K562 (cell line): ENCODE results near the gene OTOP3. TPM values are rescaled to one million over a fixed set of nuclear protein-coding genes. Genes with fewer than 3 reads are reported as not detected.

ENCODE experiments used
- ATAC-seq: fragments of 200-7000 bp; cut with Tn5 transposase; 3 replicates; pipeline ENCODE4 v1.9.1; 2020; ENCODE audit warnings: moderate library complexity
- BruUV-seq: library from RNA; stranded (reverse); fragments of 400-500 nt; replicated peaks from 2 replicates; lab custom pipeline; 2021; lab: Mats Ljungman, UMichigan
- CTCF ChIA-PET: fragments of 300-600 bp; formaldehyde crosslinking; extraction: SDS; loops from one replicate; lab custom pipeline; 2021; ENCODE audit warnings: low intra/inter-chr PET ratio; lab: Yijun Ruan, JAX
- POLR2A ChIA-PET: fragments of 300-600, 350-650 bp; sonication (Branson Sonifier 250); formaldehyde crosslinking; extraction: SDS; loops from one replicate; lab custom pipeline; 2021; ENCODE audit warnings: antibody characterized with exemption, inconsistent platforms; lab: Yijun Ruan, JAX
- DNase-seq, 4 experiments: peaks; one replicate each; pipeline versions ENCODE4 v3.0.0 to v3.0.0-alpha.2; 2011 to 2018; ENCODE audit warnings: low spot score in 3 of 4, mixed read lengths in 3 of 4; ENCODE audit errors: extremely low read depth in 1 of 4
- FAIRE-seq: peaks from 2 replicates; lab custom pipeline; 2011; peaks lifted over from hg19 to GRCh38; lab: Jason Lieb, UNC
- H2AFZ ChIP-seq: 2 replicates; pipeline ENCODE4 v1.6.0; 2011; ENCODE audit warnings: low read depth, low read length, control low read depth, inconsistent platforms
- H3K27ac ChIP-seq: fragments of 200-600 bp; 3 replicates; pipeline ENCODE4 v1.8.0; 2011; ENCODE audit warnings: low read depth, mild to moderate bottlenecking, control low read depth, inconsistent platforms, low read length, moderate library complexity, mixed read lengths; ENCODE audit errors: extremely low read depth
- H3K27me3 ChIP-seq, 2 experiments: fragments of 300-600 bp in 1 of 2; 2 replicates in 1 of 2; 3 replicates in 1 of 2; pipeline versions ENCODE4 v1.6.0 to v1.8.0; 2011; ENCODE audit warnings: inconsistent platforms in 2 of 2, low read length in 2 of 2, mild to moderate bottlenecking in 1 of 2, mixed read lengths in 1 of 2, moderate library complexity in 1 of 2; ENCODE audit not compliant: control insufficient read depth in 2 of 2, insufficient read depth in 2 of 2
- H3K36me3 ChIP-seq: fragments of 300-600 bp; 3 replicates; pipeline ENCODE4 v1.8.0; 2011; ENCODE audit warnings: mild to moderate bottlenecking, low read length, inconsistent platforms; ENCODE audit not compliant: control insufficient read depth, insufficient read depth
- H3K4me1 ChIP-seq, 2 experiments: fragments of 200-600 bp in 1 of 2; replicated peaks in 1 of 2; 2 replicates in 1 of 2; 3 replicates in 1 of 2; pipeline versions ENCODE4 v1.5.1 to v1.8.0; 2011; ENCODE audit warnings: inconsistent platforms in 2 of 2, low read length in 2 of 2, mild to moderate bottlenecking in 1 of 2, mixed read lengths in 1 of 2, moderate library complexity in 1 of 2; ENCODE audit not compliant: control insufficient read depth in 2 of 2, insufficient read depth in 2 of 2
- H3K4me2 ChIP-seq: 2 replicates; pipeline ENCODE4 v1.6.1; 2011; ENCODE audit warnings: low read length, control low read depth, inconsistent platforms, mixed read lengths; ENCODE audit not compliant: insufficient read depth
- H3K4me3 ChIP-seq: fragments of 200-600 bp; sonication (generic), shearing (Covaris generic); 2 replicates; pipeline ENCODE4 v1.5.1; 2016; ENCODE audit warnings: control low read depth, inconsistent platforms
- H3K79me2 ChIP-seq: fragments of 200-600 bp; 3 replicates; pipeline ENCODE4 v1.8.0; 2011; ENCODE audit warnings: low read length, inconsistent platforms; ENCODE audit not compliant: control insufficient read depth, insufficient read depth
- H3K9ac ChIP-seq, 2 experiments: 2 replicates each; pipeline versions ENCODE4 v1.6.0 to v1.6.1; 2011; ENCODE audit warnings: low read depth in 2 of 2, low read length in 2 of 2, control low read depth in 1 of 2, inconsistent platforms in 1 of 2, mild to moderate bottlenecking in 1 of 2, mixed read lengths in 1 of 2; ENCODE audit not compliant: insufficient read depth in 1 of 2
- H3K9me1 ChIP-seq: one replicate; pipeline ENCODE4 v1.6.0; 2011; ENCODE audit warnings: inconsistent platforms, mild to moderate bottlenecking, low read length, moderate library complexity; ENCODE audit not compliant: control insufficient read depth, insufficient read depth
- H3K9me3 ChIP-seq: replicated peaks from 2 replicates; pipeline ENCODE4 v1.5.1; 2011; ENCODE audit warnings: low read depth, low read length, inconsistent platforms; ENCODE audit not compliant: control insufficient read depth, insufficient read depth
- H4K20me1 ChIP-seq: replicated peaks from 2 replicates; pipeline ENCODE4 v1.6.1; 2011; ENCODE audit warnings: low read length, inconsistent platforms, mixed read lengths; ENCODE audit not compliant: control insufficient read depth, insufficient read depth
- FOXP4 ChIP-seq: sonication (generic); formaldehyde crosslinking; IDR thresholded peaks from 2 replicates; pipeline ENCODE4 v1.8.0; 2022; ENCODE audit warnings: mild to moderate bottlenecking, missing genetic modification reagents, borderline replicate concordance
- KLF1 ChIP-seq: fragments of 450-650 bp; IDR thresholded peaks from 2 replicates; pipeline ENCODE4 v1.6.1; 2016; ENCODE audit warnings: missing genetic modification characterization, missing compliant biosample characterization
- MECOM ChIP-seq: fragments of 250-450 bp; sonication (Bioruptor Pico); IDR thresholded peaks from 2 replicates; pipeline ENCODE4 v1.8.0; 2022; ENCODE audit warnings: inconsistent platforms
- NCOA2 ChIP-seq, 2 experiments: fragments of 450-650 bp; IDR thresholded peaks; 2 replicates each; pipeline ENCODE4 v1.6.1; 2018; ENCODE audit warnings: mild to moderate bottlenecking in 2 of 2, moderate library complexity in 1 of 2; ENCODE audit not compliant: partially characterized antibody in 2 of 2
- SPI1 ChIP-seq: IDR thresholded peaks from 2 replicates; pipeline ENCODE4 v1.6.1; 2011; ENCODE audit warnings: low read depth, low read length, control low read depth, borderline replicate concordance
- ZFP1 ChIP-seq: fragments of 450-650 bp; formaldehyde crosslinking; IDR thresholded peaks from 2 replicates; pipeline ENCODE4 v1.4.0; 2020; ENCODE audit warnings: mild to moderate bottlenecking, mixed read lengths
- ZNF280A ChIP-seq: fragments of 450-650 bp; IDR thresholded peaks from 2 replicates; pipeline ENCODE4 v1.6.1; 2018; ENCODE audit warnings: mild to moderate bottlenecking, low read depth; ENCODE audit not compliant: partially characterized antibody
- WGBS: fragments of 100-300 bp; shearing (Covaris generic); methylation state at CpG from one replicate; pipeline ENCODE4 v1.1.6; 2016; ENCODE audit warnings: low coverage, mixed read lengths; ENCODE audit not compliant: insufficient coverage; ENCODE audit errors: missing lambda C conversion rate; 5-methylcytosine and 5-hydroxymethylcytosine counted together
- in situ Hi-C: fragments of 300-500 bp; cut with MboI; formaldehyde crosslinking; loops from 4 replicates; pipeline ENCODE4 v1.15.0; 2018; ENCODE audit warnings: inconsistent platforms, mixed read lengths
- intact Hi-C: fragments of 100-400 bp; cut with micrococcal nuclease; formaldehyde crosslinking; loops from 2 replicates; pipeline ENCODE4 v1.14.2; 2022
- polyA plus RNA-seq, 8 experiments: library from polyadenylated mRNA; depleted of rRNA in 4 of 8; stranded (reverse) in 5 of 8; unstranded in 3 of 8; fragments of >200 nt; fragmentation: Nextera tagmentation in 2 of 8; fragmentation: Illumina TruSeq in 1 of 8; extraction: Ambion mirVana in 2 of 8; extraction: Trizol in 1 of 8; gene quantifications; 2 replicates each; pipeline versions ENCODE4 v1.2.1 to v1.2.3, GENCODE V29; 2011 to 2014; ENCODE audit warnings: inconsistent platforms in 1 of 8, missing spikeins in 1 of 8
- total RNA-seq, 7 experiments: library from RNA; depleted of rRNA in 6 of 7; stranded (reverse); fragments of >200 nt in 6 of 7; fragmentation: Illumina TruSeq in 2 of 7; extraction: Trizol in 2 of 7; gene quantifications; 2 replicates each; pipeline versions ENCODE4 v1.2.1 to v1.2.3, GENCODE V29; 2011 to 2021; ENCODE audit warnings: low replicate concordance in 1 of 7
- TF ChIP-seq, protein P1 (sequence below): fragments of 250-450 bp; sonication (Bioruptor Pico); IDR thresholded peaks from 2 replicates; pipeline ENCODE4 v1.6.1; 2021; ENCODE audit warnings: mild to moderate bottlenecking
- TF ChIP-seq, protein P2 (sequence below): fragments of 250-450 bp; sonication (Bioruptor Pico); IDR thresholded peaks from 2 replicates; pipeline ENCODE4 v1.4.0; 2020
- TF ChIP-seq, protein P3 (sequence below): fragments of 250-450 bp; sonication (Bioruptor Pico); IDR thresholded peaks from 2 replicates; pipeline ENCODE4 v1.5.0; 2021
- TF ChIP-seq, protein P4 (sequence below): sonication (generic); formaldehyde crosslinking; IDR thresholded peaks from 2 replicates; pipeline ENCODE4 v1.8.0; 2023; ENCODE audit warnings: mild to moderate bottlenecking, missing genetic modification reagents

The OTOP3 gene
- total and polyA plus RNA-seq, 9 of the 15 experiments (the other 6 are each of a cell fraction or from before 2014, with no cell fraction given), result not detected

GRCh38 chr17:74964246-74964761, 28.6 kb downstream of the OTOP3 start:
- ATAC-seq (no peak), FAIRE-seq (no peak), DNase-seq (no peak)
- 55% methylated on average over 8 of the region's 12 CpGs for WGBS
- no peak overlapping the region for H3K4me3 ChIP-seq
- 0 out of 4 replicates have a peak overlapping the region, but pooled peaks of 1 of the 2 experiments have one; percentile 50 for H3K9ac ChIP-seq
- peaks cover 10 to 38% of the 10 kb centered on the region in 2 experiments; a peak in 4 of 5 replicates for H3K4me1 ChIP-seq
- no peak overlapping the region for H3K4me2 ChIP-seq
- H3K36me3 ChIP-seq, result no peaks in the 10 kb centered on the region
- no peaks in the 10 kb centered on the region for H3K9me3 ChIP-seq
- in situ Hi-C loops (loop anchor here (5.0 kb wide), 1 partner anchor 148 kb away; no protein-coding TSS in a partner anchor), intact Hi-C loops (loop anchor here (5.0 kb wide), 1 partner anchor 148 kb away; no protein-coding TSS in a partner anchor)
- H3K27me3 ChIP-seq, result no peaks in the 10 kb centered on the region
- no TSS peak for BruUV-seq
- H2AFZ ChIP-seq, result no peak overlapping the region
- H4K20me1 ChIP-seq, result no peaks in the 10 kb centered on the region
- no peak overlapping the region for H3K27ac ChIP-seq
- H3K9me1 ChIP-seq, result no peaks in the 10 kb centered on the region
- POLR2A ChIA-PET, result interaction anchor here (0.5 to 2.9 kb wide), 9 partner anchors 8 to 217 kb away, joined by 3 to 9 read pairs (median 4); partner anchors contain the start of genes HID1 and MRPL58
- no peaks in the 10 kb centered on the region for H3K79me2 ChIP-seq
- CTCF ChIA-PET, result interaction anchor here (0.9 kb wide), 1 partner anchor 237 kb away, joined by 4 read pairs; no protein-coding TSS in a partner anchor
- TF ChIP-seq KLF1 (tag), result no peak
- no peak for TF ChIP-seq MECOM (CRISPR knock-in tag)
- TF ChIP-seq, protein P1, sequence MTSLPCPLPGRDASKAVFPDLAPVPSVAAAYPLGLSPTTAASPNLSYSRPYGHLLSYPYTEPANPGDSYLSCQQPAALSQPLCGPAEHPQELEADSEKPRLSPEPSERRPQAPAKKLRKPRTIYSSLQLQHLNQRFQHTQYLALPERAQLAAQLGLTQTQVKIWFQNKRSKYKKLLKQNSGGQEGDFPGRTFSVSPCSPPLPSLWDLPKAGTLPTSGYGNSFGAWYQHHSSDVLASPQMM (CRISPR knock-in tag), result no peak
- TF ChIP-seq, protein P2, sequence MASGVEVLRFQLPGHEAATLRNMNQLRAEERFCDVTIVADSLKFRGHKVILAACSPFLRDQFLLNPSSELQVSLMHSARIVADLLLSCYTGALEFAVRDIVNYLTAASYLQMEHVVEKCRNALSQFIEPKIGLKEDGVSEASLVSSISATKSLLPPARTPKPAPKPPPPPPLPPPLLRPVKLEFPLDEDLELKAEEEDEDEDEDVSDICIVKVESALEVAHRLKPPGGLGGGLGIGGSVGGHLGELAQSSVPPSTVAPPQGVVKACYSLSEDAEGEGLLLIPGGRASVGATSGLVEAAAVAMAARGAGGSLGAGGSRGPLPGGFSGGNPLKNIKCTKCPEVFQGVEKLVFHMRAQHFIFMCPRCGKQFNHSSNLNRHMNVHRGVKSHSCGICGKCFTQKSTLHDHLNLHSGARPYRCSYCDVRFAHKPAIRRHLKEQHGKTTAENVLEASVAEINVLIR (CRISPR knock-in tag), result no peak
- TF ChIP-seq, protein P3, sequence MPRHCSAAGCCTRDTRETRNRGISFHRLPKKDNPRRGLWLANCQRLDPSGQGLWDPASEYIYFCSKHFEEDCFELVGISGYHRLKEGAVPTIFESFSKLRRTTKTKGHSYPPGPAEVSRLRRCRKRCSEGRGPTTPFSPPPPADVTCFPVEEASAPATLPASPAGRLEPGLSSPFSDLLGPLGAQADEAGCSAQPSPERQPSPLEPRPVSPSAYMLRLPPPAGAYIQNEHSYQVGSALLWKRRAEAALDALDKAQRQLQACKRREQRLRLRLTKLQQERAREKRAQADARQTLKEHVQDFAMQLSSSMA (CRISPR knock-in tag), result no peak
- TF ChIP-seq NCOA2 (IDR thresholded peaks at IDR 0.05; ENCODE audit: partially characterized antibody in 2 of 2), result no peak
- no peak for TF ChIP-seq ZFP1
- TF ChIP-seq FOXP4 (CRISPR knock-in tag), result no peak
- TF ChIP-seq SPI1, result no peak
- TF ChIP-seq, protein P4, sequence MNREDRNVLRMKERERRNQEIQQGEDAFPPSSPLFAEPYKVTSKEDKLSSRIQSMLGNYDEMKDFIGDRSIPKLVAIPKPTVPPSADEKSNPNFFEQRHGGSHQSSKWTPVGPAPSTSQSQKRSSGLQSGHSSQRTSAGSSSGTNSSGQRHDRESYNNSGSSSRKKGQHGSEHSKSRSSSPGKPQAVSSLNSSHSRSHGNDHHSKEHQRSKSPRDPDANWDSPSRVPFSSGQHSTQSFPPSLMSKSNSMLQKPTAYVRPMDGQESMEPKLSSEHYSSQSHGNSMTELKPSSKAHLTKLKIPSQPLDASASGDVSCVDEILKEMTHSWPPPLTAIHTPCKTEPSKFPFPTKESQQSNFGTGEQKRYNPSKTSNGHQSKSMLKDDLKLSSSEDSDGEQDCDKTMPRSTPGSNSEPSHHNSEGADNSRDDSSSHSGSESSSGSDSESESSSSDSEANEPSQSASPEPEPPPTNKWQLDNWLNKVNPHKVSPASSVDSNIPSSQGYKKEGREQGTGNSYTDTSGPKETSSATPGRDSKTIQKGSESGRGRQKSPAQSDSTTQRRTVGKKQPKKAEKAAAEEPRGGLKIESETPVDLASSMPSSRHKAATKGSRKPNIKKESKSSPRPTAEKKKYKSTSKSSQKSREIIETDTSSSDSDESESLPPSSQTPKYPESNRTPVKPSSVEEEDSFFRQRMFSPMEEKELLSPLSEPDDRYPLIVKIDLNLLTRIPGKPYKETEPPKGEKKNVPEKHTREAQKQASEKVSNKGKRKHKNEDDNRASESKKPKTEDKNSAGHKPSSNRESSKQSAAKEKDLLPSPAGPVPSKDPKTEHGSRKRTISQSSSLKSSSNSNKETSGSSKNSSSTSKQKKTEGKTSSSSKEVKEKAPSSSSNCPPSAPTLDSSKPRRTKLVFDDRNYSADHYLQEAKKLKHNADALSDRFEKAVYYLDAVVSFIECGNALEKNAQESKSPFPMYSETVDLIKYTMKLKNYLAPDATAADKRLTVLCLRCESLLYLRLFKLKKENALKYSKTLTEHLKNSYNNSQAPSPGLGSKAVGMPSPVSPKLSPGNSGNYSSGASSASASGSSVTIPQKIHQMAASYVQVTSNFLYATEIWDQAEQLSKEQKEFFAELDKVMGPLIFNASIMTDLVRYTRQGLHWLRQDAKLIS (CRISPR knock-in tag), result no peak
- no peak for TF ChIP-seq ZNF280A
